Esophagus squamous epithelium (tissue), 5 donors: Measurements from ENCODE around the gene ARFRP1. TPM values are rescaled to one million over a fixed set of nuclear protein-coding genes. Genes with fewer than 3 reads are reported as not detected.

ENCODE experiments used
- DNase-seq: peaks from one replicate; lab custom pipeline; 2025; lab: John Stamatoyannopoulos, UW
- H3K27ac ChIP-seq, 4 donors: fragments of 200-600 bp; sonication (generic); one replicate each; pipeline ENCODE4 v1.5.1; 2016 to 2019; ENCODE audit warnings: mild to moderate bottlenecking in 1 of 4
- H3K27me3 ChIP-seq, 4 donors: fragments of 200-600 bp; sonication (generic); 1 replicate in 3 of 4; 2 replicates in 1 of 4; pipeline versions ENCODE4 v1.5.1 to v1.6.0; 2017 to 2021; ENCODE audit warnings: antibody characterized with exemption in 1 of 4
- H3K36me3 ChIP-seq, 3 donors: fragments of 200-600 bp; sonication (generic); one replicate each; pipeline ENCODE4 v1.5.1; 2016 to 2019
- H3K4me1 ChIP-seq, 3 donors: fragments of 200-600 bp; sonication (generic); one replicate each; pipeline ENCODE4 v1.5.1; 2017 to 2019
- H3K4me3 ChIP-seq, 4 donors: fragments of 200-600 bp; sonication (generic); 1 replicate in 3 of 4; 2 replicates in 1 of 4; pipeline ENCODE4 v1.5.1; 2016 to 2019; ENCODE audit warnings: mild to moderate bottlenecking in 2 of 4, moderate library complexity in 1 of 4
- H3K9me3 ChIP-seq, 3 donors: fragments of 200-600 bp; sonication (generic); one replicate each; pipeline ENCODE4 v1.5.1; 2016 to 2019
- POLR2A ChIP-seq, 4 donors: fragments of 450-650 bp; IDR thresholded peaks; one replicate each; pipeline ENCODE4 v1.6.1; 2017; ENCODE audit warnings: antibody characterized with exemption in 4 of 4, mild to moderate bottlenecking in 4 of 4, moderate library complexity in 3 of 4
- WGBS, 2 donors: methylation state at CpG; one replicate each; pipeline ENCODE4 v1.1.5; 2018; 5-methylcytosine and 5-hydroxymethylcytosine counted together
- intact Hi-C: fragments of 100-400 bp; cut with DNase I; formaldehyde crosslinking; loops from one replicate; pipeline ENCODE4 v1.15.0; 2022
- total RNA-seq, 4 donors: library from RNA; depleted of rRNA; stranded (reverse); fragments of >200 nt; gene quantifications; one replicate each; pipeline ENCODE4 v1.1.0, GENCODE V29; 2016
- TF ChIP-seq, protein P1 (sequence below), 6 experiments: fragments of 450-650 bp in 4 of 6; fragments of 200-600 bp in 2 of 6; sonication (generic) in 2 of 6; IDR thresholded peaks; one replicate each; pipeline ENCODE4 v1.5.1; 2016 to 2019; ENCODE audit warnings: antibody characterized with exemption in 6 of 6, mild to moderate bottlenecking in 4 of 6, moderate library complexity in 4 of 6
- donor health status: DM: yes; HTN: yes; CAD: no.

The ARFRP1 gene
- total RNA-seq, 4 donors from 2014 or later = 30.4 to 45.5 (median 37.0) TPM

DNA sequence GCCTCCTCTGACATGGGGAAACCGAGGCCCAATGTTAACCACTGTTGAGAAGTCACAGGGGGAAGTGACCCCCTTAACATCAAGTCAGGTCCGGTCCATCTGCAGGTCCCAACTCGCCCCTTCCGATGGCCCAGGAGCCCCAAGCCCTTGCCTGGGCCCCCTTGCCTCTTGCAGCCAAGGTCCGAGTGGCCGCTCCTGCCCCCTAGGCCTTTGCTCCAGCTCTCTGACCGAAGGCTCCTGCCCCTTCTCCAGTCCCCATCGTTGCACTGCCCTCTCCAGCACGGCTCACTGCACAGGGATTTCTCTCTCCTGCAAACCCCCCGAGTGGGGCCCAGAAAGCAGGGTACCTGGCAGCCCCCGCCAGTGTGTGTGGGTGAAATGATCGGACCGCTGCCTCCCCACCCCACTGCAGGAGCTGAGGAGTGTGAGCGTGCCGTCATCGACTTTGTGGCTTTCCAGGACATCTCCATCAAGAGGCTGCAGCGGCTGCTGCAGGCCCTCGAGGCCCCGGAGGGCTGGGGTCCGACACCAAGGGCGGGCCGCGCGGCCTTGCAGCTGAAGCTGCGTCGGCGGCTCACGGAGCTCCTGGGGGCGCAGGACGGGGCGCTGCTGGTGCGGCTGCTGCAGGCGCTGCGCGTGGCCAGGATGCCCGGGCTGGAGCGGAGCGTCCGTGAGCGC lies 9.8 kb downstream of the ARFRP1 start:
- 71 to 83% methylated on average over 7 to 16 of the region's 40 CpGs for WGBS, 2 donors
- peaks cover 0 to 17% (median 0%) of the 10 kb centered on the region in 3 donors for H3K36me3 ChIP-seq
- peaks cover 32 to 60% (median 58%) of the 10 kb centered on the region in 3 donors for H3K4me1 ChIP-seq
- intact Hi-C loops = no loop called here
- peak overlapping the region in 2 of 4 donors; percentile 49 to 81 for H3K27ac ChIP-seq
- no peak for DNase-seq
- H3K27me3 ChIP-seq = no peaks in the 10 kb centered on the region
- no peak for TF ChIP-seq POLR2A (IDR thresholded peaks at IDR 0.05)
- TF ChIP-seq, protein P1, sequence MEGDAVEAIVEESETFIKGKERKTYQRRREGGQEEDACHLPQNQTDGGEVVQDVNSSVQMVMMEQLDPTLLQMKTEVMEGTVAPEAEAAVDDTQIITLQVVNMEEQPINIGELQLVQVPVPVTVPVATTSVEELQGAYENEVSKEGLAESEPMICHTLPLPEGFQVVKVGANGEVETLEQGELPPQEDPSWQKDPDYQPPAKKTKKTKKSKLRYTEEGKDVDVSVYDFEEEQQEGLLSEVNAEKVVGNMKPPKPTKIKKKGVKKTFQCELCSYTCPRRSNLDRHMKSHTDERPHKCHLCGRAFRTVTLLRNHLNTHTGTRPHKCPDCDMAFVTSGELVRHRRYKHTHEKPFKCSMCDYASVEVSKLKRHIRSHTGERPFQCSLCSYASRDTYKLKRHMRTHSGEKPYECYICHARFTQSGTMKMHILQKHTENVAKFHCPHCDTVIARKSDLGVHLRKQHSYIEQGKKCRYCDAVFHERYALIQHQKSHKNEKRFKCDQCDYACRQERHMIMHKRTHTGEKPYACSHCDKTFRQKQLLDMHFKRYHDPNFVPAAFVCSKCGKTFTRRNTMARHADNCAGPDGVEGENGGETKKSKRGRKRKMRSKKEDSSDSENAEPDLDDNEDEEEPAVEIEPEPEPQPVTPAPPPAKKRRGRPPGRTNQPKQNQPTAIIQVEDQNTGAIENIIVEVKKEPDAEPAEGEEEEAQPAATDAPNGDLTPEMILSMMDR (IDR thresholded peaks at IDR 0.05) = no peak
- no peaks in the 10 kb centered on the region for H3K9me3 ChIP-seq
- H3K4me3 ChIP-seq = peak overlapping the region in 2 of 4 donors; percentile 43 to 59

DNA sequence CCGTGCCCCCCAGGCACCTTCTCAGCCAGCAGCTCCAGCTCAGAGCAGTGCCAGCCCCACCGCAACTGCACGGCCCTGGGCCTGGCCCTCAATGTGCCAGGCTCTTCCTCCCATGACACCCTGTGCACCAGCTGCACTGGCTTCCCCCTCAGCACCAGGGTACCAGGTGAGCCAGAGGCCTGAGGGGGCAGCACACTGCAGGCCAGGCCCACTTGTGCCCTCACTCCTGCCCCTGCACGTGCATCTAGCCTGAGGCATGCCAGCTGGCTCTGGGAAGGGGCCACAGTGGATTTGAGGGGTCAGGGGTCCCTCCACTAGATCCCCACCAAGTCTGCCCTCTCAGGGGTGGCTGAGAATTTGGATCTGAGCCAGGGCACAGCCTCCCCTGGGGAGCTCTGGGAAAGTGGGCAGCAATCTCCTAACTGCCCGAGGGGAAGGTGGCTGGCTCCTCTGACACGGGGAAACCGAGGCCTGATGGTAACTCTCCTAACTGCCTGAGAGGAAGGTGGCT lies 10.4 kb downstream of the ARFRP1 start:
- DNase-seq = no peak
- H3K9me3 ChIP-seq = no peaks in the 10 kb centered on the region
- H3K4me1 ChIP-seq = peaks cover 32 to 65% (median 62%) of the 10 kb centered on the region in 3 donors
- WGBS, 2 donors = 66% methylated on average over 3 of the region's 7 CpGs; no CpG with 5 or more reads in 1 of the 2 donors
- intact Hi-C loops = no loop called here
- peak overlapping the region in 2 of 4 donors; percentile 49 to 63 for H3K27ac ChIP-seq
- H3K4me3 ChIP-seq = peak overlapping the region; percentile 9 to 59 (median 29)
- H3K36me3 ChIP-seq = peaks cover 0 to 11% (median 0%) of the 10 kb centered on the region in 3 donors
- TF ChIP-seq, protein P1 (IDR thresholded peaks at IDR 0.05) = no peak
- TF ChIP-seq POLR2A (IDR thresholded peaks at IDR 0.05) = no peak
- H3K27me3 ChIP-seq = no peaks in the 10 kb centered on the region

DNA sequence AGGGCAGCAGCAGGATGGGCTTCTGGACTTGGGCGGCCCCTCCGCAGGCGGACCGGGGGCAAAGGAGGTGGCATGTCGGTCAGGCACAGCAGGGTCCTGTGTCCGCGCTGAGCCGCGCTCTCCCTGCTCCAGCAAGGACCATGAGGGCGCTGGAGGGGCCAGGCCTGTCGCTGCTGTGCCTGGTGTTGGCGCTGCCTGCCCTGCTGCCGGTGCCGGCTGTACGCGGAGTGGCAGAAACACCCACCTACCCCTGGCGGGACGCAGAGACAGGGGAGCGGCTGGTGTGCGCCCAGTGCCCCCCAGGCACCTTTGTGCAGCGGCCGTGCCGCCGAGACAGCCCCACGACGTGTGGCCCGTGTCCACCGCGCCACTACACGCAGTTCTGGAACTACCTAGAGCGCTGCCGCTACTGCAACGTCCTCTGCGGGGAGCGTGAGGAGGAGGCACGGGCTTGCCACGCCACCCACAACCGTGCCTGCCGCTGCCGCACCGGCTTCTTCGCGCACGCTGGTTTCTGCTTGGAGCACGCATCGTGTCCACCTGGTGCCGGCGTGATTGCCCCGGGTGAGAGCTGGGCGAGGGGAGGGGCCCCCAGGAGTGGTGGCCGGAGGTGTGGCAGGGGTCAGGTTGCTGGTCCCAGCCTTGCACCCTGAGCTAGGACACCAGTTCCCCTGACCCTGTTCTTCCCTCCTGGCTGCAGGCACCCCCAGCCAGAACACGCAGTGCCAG lies 11.0 kb downstream of the ARFRP1 start, which contains the start of gene TNFRSF6B:
TNFRSF6B (plus strand) TSS at position 25 of the 729 bp plus-strand sequence; CDS start at position 141, 116 bp downstream.
- peak within 1 kb of the TSS; percentile 9 to 59 (median 29) for H3K4me3 ChIP-seq
- no peaks in the 10 kb centered on the region for H3K27me3 ChIP-seq
- TF ChIP-seq, protein P1 (IDR thresholded peaks at IDR 0.05) = no peak
- no CpG with 5 or more reads among the region's 52 CpGs for WGBS, 2 donors
- peak within 1 kb of the TSS; percentile 22 to 63 (median 44) for H3K27ac ChIP-seq
- DNase-seq = no peak
- peaks cover 32 to 71% (median 67%) of the 10 kb centered on the region in 3 donors for H3K4me1 ChIP-seq
- no peaks in the 10 kb centered on the region for H3K9me3 ChIP-seq
- intact Hi-C loops = no loop called here
- H3K36me3 ChIP-seq = peaks cover 0 to 11% (median 0%) of the 10 kb centered on the region in 3 donors

DNA sequence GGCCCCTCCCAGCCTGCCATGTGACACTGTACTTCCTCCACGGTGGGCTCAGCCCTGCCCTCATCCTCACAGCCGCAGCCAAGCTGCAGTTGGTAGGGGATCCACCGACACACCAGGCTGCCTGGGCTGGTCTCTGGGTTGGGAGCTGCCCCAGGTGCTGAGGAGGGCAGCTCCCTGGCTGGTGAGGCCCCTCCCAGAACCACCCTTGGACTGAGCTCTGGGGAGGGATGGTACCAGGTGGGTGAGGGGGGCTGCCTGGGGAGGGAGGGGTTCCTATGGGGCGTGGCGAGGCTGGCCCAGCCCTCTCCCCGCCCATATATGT lies 11.5 kb downstream of the ARFRP1 start:
- WGBS, 2 donors = 0 to 20% methylated on average over 1 of the region's 6 CpGs
- H3K27ac ChIP-seq = peak overlapping the region in 3 of 4 donors; percentile 38 to 63 (median 49)
- no peak for TF ChIP-seq POLR2A (IDR thresholded peaks at IDR 0.05)
- TF ChIP-seq, protein P1 (IDR thresholded peaks at IDR 0.05) = no peak
- peak overlapping the region; percentile 9 to 59 (median 29) for H3K4me3 ChIP-seq
- H3K9me3 ChIP-seq = no peaks in the 10 kb centered on the region
- no peak for DNase-seq
- H3K36me3 ChIP-seq = peaks cover 0 to 11% (median 0%) of the 10 kb centered on the region in 3 donors
- intact Hi-C loops = no loop called here
- H3K4me1 ChIP-seq = peaks cover 32 to 77% (median 72%) of the 10 kb centered on the region in 3 donors
- H3K27me3 ChIP-seq = no peaks in the 10 kb centered on the region
